Upper lobe of right lung (tissue), 1 donor: Measurements from ENCODE around the gene ACOXL. TPM values are rescaled to one million over a fixed set of nuclear protein-coding genes. Genes with fewer than 3 reads are reported as not detected.

ENCODE experiments used
- ATAC-seq: fragments of 200-7000 bp; cut with Tn5 transposase; one replicate; pipeline ENCODE4 v1.9.1; 2020; ENCODE audit warnings: mild to moderate bottlenecking, moderate library complexity
- DNase-seq: peaks from one replicate; pipeline ENCODE4 v3.0.0-alpha.2; 2020
- H3K27ac ChIP-seq: fragments of 200-600 bp; one replicate; pipeline ENCODE4 v1.8.0; 2022
- H3K27me3 ChIP-seq: fragments of 200-600 bp; one replicate; pipeline ENCODE4 v1.8.0; 2022; ENCODE audit warnings: mild to moderate bottlenecking
- H3K36me3 ChIP-seq: fragments of 200-600 bp; one replicate; pipeline ENCODE4 v1.8.0; 2022
- H3K4me1 ChIP-seq: fragments of 200-600 bp; one replicate; pipeline ENCODE4 v1.8.0; 2022
- H3K4me3 ChIP-seq: fragments of 200-600 bp; one replicate; pipeline ENCODE4 v1.8.0; 2022; ENCODE audit warnings: mild to moderate bottlenecking
- H3K9me3 ChIP-seq: fragments of 200-600 bp; one replicate; pipeline ENCODE4 v1.8.0; 2022
- intact Hi-C: fragments of 100-400 bp; cut with DNase I; formaldehyde crosslinking; loops from one replicate; pipeline ENCODE4 v1.11.0; 2022
- total RNA-seq: library from RNA; stranded (reverse); fragmentation: NEBNext Ultra II Directional; extraction: Animal tissue kit (Norgen Biotek cat#: 25700); gene quantifications from one replicate; pipeline ENCODE4 v1.2.1, GENCODE V29; 2021
- TF ChIP-seq, protein P1 (sequence below): fragments of 200-600 bp; IDR thresholded peaks from one replicate; pipeline ENCODE4 v1.8.0; 2022; ENCODE audit warnings: antibody characterized with exemption
- donor health status: DM: no; HTN: yes; CAD: no; lungs with severe emphysema.

ACOXL gene
- total RNA-seq, 1 donor from 2014 or later: 47.5 TPM

DNA sequence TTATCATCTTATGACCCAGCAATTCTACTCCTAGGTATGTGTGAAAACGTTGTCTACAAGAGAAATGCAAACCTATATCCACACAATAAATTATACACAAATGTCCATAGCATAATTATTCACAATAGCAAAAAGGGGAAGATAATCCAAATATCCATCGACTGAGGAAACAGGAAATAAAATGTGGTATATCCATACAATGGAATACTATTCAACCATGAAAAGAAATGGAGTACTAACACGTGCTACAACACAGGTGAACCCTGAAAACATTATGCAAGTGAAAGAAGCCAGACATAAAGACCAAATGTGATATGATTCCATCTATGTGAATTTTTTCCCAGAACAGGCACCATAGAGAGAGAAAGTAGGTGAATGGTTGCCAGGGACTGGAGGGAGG, 72.1 kb downstream of the ACOXL start:
- H3K27ac ChIP-seq: no peak overlapping the region
- H3K36me3 ChIP-seq: no peaks in the 10 kb centered on the region
- no peaks in the 10 kb centered on the region for H3K27me3 ChIP-seq
- H3K4me1 ChIP-seq: no peaks in the 10 kb centered on the region
- H3K4me3 ChIP-seq: no peak overlapping the region
- no peak for DNase-seq
- intact Hi-C loops: no loop called here
- no peak for ATAC-seq
- TF ChIP-seq, protein P1, sequence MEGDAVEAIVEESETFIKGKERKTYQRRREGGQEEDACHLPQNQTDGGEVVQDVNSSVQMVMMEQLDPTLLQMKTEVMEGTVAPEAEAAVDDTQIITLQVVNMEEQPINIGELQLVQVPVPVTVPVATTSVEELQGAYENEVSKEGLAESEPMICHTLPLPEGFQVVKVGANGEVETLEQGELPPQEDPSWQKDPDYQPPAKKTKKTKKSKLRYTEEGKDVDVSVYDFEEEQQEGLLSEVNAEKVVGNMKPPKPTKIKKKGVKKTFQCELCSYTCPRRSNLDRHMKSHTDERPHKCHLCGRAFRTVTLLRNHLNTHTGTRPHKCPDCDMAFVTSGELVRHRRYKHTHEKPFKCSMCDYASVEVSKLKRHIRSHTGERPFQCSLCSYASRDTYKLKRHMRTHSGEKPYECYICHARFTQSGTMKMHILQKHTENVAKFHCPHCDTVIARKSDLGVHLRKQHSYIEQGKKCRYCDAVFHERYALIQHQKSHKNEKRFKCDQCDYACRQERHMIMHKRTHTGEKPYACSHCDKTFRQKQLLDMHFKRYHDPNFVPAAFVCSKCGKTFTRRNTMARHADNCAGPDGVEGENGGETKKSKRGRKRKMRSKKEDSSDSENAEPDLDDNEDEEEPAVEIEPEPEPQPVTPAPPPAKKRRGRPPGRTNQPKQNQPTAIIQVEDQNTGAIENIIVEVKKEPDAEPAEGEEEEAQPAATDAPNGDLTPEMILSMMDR: no peak
- H3K9me3 ChIP-seq: no peaks in the 10 kb centered on the region

DNA sequence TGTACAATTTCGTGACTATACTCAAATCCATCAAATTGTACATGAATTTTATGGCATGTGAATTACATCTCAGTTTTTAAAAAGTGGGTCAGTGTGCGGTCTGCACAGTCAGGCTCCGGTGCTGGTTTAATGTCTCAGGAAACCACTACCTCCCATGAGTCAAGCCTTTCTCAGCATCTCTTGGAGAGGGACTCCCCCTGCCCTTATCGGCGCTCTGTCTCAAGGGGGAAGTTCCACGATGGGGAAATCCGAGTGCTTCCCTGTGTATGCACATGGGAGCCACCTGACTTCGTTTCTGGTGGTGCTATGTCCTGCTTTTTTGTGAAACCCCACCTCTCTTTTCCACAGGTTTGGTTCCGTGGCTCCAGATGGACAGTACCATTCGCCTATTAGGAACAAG, 72.5 kb downstream of the ACOXL start:
- Histone ChIP-seq H3K27ac (no peak overlapping the region), H3K4me1 (no peaks in the 10 kb centered on the region), H3K36me3 (no peaks in the 10 kb centered on the region), H3K4me3 (no peak overlapping the region), H3K27me3 (no peaks in the 10 kb centered on the region), H3K9me3 (no peaks in the 10 kb centered on the region)
- intact Hi-C loops: no loop called here
- TF ChIP-seq, protein P1: no peak
- DNase-seq (no peak), ATAC-seq (peak; percentile 8)

DNA sequence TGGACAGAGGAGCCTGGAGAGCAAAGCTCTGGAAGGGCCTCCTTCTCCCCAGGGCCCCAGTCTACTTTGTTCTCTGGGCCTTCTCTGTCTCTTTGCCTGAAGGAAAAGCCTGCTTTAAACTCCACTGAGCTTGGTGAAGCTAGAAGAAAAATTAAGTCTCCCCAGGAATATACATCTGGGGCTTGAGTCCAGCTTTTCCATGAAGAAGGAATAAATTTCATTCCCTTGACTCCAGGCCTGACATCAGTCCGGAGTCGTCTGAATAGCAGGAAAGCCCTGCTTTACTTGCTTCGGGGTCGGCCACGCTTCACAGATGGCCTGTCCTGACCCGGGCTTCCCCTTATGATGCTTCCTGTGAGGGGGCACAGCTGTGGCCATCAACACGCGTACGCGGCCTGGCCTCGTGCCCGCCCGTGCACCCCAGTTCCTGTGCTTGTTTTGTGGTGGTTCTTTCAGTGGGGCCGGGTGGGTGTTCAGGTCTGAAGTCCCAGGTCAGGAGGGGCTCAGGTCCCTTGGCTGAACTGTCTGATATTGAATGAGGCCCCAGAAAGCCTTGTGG, 73.6 kb downstream of the ACOXL start:
- DNase-seq: no peak
- Histone ChIP-seq H3K9me3 (no peaks in the 10 kb centered on the region), H3K36me3 (no peaks in the 10 kb centered on the region), H3K4me1 (no peaks in the 10 kb centered on the region), H3K27me3 (no peaks in the 10 kb centered on the region), H3K27ac (no peak overlapping the region), H3K4me3 (no peak overlapping the region)
- no peak for ATAC-seq
- TF ChIP-seq, protein P1: no peak
- intact Hi-C loops: no loop called here

DNA sequence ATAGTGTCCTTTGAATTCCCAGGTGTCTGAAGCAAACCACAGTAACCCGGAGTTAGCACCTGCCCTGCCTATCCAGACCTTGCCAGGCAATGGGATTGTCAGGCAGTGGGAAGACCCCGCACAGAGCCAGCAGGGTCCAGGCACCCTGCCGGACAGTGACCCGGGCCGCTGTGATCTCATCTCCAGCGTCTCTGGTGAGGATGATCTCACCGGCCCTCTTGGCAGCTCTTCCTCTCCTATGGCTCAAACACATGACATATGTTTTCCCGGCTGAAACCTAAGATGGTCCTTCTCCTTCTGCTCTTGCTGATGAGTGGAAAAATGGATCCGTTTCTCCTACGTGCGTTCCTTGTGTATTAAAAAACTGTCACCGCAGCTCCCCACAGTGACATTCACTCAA, 75.1 kb downstream of the ACOXL start:
- Histone ChIP-seq H3K27me3 (no peaks in the 10 kb centered on the region), H3K9me3 (no peaks in the 10 kb centered on the region), H3K4me1 (no peaks in the 10 kb centered on the region), H3K36me3 (no peaks in the 10 kb centered on the region), H3K27ac (no peak overlapping the region), H3K4me3 (no peak overlapping the region)
- no peak for ATAC-seq
- TF ChIP-seq, protein P1: no peak
- no peak for DNase-seq
- intact Hi-C loops: no loop called here

DNA sequence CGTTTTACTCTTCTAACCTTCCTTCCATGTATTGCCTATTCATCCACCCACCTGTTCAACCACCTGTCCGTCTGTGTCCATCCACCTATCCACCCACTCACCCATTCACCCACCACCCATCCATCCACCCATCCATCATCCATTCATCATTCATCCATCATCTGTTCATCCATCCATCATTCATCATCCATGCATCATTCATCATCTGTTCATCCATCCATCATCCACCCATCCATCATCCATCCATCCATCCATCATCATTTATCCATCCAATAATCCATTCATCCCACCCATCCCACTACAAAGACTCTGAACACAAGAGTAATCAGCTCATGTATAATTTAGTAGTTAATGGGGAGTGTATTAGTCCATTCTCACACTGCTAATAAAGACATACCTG, 78.0 kb downstream of the ACOXL start:
- H3K4me1 ChIP-seq: no peaks in the 10 kb centered on the region
- TF ChIP-seq, protein P1: no peak
- no peak for DNase-seq
- H3K36me3 ChIP-seq: no peaks in the 10 kb centered on the region
- H3K9me3 ChIP-seq: no peaks in the 10 kb centered on the region
- intact Hi-C loops: no loop called here
- no peak overlapping the region for H3K4me3 ChIP-seq
- no peaks in the 10 kb centered on the region for H3K27me3 ChIP-seq
- no peak for ATAC-seq
- no peak overlapping the region for H3K27ac ChIP-seq
